GM10248 (cell line): ENCODE data around the gene LRRN2.

Source experiments
- CTCF ChIA-PET: fragments of 300-600 bp; sonication (Branson Sonifier 250); formaldehyde crosslinking; extraction: SDS; loops from one replicate; lab custom pipeline; 2021; ENCODE audit warnings: antibody characterized with exemption; lab: Yijun Ruan, JAX
- POLR2A ChIA-PET: fragments of 350-650 bp; sonication (Branson Sonifier 250); formaldehyde crosslinking; extraction: SDS; loops from one replicate; lab custom pipeline; 2020; ENCODE audit warnings: antibody characterized with exemption; lab: Yijun Ruan, JAX
- DNase-seq: peaks from one replicate; pipeline ENCODE4 v3.0.0; 2012; ENCODE audit errors: extremely low spot score
- CTCF ChIP-seq: IDR thresholded peaks from 2 replicates; pipeline ENCODE4 v1.5.1; 2012; ENCODE audit warnings: mild to moderate bottlenecking, low read depth; ENCODE audit errors: extremely low read depth, missing control alignments, control extremely low read depth

LRRN2 gene

DNA sequence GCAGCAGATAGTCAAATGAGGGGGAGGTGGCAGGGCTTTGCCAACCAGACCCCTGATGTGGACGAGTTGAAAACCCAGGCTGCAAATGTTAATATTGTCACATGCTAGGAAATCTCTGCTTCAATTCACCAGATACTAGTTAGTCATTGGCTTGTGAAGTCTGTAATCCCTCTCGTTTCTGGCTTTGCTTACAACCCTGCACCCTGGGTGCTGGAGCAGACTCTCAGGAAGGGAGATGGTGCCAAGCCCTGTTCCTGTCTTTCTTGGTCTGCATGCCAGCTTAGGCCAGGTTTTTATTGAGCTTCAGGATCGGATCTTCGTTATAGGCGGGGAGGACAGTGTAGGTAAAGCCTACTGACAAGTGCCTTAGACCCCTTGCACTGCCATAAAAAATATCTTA is 116.1 kb downstream of the LRRN2 start:
- ChIA-PET CTCF (interaction anchor here (0.6 to 7.5 kb wide), 5 partner anchors 10 to 236 kb away, joined by 3 to 141 read pairs (median 9); no protein-coding TSS in a partner anchor), POLR2A (no interaction called here)
- no peak for DNase-seq
- no peak for TF ChIP-seq CTCF

GRCh38 chr1:204568576-204569315 is 116.8 kb downstream of the LRRN2 start:
- ChIA-PET POLR2A (interaction anchor here (0.5 kb wide), 1 partner anchor 14 kb away, joined by 3 read pairs; no protein-coding TSS in a partner anchor), CTCF (interaction anchor here (1.4 to 7.5 kb wide), 5 partner anchors 10 to 236 kb away, joined by 3 to 141 read pairs (median 9); no protein-coding TSS in a partner anchor)
- TF ChIP-seq CTCF, result no peak
- no peak for DNase-seq
